T follicular helper cell (primary cell): ENCODE results near the gene EXOC4.
"Not testable (repeated sequence)": the region's sequence is repeated elsewhere in the genome, so short reads cannot be mapped to it uniquely, and the experiment has no call there.

Experiments used
- DNase-seq: peaks from one replicate; pipeline ENCODE4 v3.0.0-alpha.2; 2020; ENCODE audit warnings: low read depth

Gene EXOC4

DNA sequence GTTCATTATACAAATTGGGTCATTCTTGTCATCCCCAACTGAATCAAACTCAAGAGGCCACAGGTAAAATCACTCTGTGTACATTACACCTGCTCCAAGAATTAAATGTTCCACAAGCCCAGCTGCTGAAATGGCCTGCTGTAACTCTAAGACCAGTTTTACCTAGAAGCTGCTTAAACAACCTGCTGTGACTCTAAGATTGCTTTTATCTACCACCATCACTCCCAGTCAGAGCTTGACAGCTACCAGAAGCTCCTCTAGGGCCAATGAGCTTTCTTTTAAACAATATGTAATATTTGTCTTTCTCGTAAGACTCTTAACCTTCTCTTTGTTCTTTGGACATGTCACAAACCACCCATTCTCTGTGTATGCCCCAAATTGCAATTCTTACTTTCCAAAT, 732.4 kb downstream of the EXOC4 start:
- no peak for DNase-seq

DNA sequence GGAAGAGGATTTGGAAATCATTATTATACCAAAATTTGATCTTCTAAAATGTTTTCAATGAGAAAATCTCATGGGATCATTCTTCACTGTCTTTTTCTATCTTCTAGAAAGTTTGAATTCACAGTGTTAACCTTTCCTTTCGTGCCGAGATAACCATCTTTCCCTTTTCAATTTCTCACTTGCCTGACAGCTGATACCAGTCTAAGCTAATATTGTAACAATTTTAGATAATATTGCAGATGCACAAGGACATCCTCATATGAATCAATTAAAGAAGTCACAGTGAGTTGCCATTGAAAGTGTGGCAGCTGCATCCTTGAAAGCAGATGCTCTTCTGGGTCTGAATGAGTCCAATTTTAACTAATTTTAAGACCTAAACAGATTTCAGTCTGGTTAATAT, 734.7 kb downstream of the EXOC4 start:
- DNase-seq: no peak

DNA sequence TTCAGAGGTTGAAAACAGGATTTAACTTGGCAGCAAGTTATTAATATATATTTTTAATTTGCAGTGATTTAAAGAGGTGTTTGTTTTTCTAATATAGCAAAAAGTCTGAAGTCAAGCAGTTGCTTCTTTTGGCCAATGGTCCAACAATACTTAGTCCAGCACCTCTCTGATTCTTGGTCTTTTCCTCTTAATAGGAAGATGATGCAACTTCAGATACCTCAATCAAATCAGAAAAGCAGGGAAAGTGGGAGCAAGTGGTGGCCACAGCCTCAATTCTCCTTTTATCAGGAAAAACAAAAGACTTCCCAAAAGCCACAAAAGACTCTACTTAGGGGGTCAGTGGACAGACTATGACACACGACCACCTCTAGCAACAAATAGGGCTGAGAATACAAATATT, 740.7 kb downstream of the EXOC4 start:
- no peak for DNase-seq

DNA sequence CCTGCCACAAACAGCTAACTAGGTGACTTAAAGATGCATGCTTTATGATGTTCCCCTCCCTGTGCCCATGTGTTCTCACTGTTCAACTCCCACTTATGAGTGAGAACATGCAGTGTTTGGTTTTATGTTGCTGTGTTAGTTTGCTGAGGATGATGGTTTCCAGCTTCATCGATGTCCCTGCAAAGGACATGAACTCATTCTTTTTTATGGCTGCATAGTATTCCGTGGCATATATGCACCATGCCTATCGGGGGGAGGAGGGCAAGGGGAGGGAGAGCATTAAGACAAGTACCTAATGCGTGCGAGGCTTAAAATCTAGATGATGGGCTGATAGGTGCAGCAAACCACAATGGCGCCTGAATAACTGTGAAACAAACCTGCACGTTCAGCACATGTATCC, 741.2 kb downstream of the EXOC4 start:
- DNase-seq: not testable (repeated sequence)

DNA sequence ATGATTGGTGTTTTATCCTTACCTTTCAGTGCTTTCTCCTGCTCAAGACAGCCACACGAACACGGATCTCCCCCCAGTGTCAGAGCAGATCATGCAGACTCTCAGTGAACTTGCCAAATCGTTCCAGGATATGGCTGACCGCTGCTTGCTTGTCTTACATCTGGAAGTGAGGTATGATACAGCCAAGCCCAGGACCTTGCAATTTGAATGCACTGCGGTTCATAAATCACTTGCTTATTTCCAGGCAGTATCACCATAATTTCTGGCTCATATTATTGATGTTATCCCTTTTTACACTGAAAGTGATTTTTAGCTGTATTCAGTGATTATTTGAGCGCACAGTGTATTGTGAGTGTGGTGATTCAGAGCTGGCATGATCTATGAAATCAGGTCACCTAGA, 744.6 kb downstream of the EXOC4 start:
- no peak for DNase-seq

DNA sequence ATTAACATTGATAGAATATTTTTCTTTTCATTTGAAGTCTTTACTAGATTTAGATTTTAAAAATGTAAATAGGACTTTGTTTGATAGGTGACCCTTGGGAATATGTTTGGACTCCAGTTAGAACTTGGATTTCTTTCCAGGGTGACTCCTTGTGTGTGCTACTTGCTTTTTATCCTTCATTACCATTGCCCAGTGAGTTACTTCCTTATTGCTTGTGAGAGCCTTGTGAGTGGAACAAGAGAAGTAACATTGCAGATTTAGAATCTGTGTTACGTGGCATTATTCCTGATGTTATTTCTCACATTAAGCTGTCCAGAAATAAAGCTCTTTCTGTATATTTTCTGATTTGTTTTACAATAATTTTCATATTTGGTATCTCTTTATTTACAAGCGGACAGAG, 746.3 kb downstream of the EXOC4 start:
- DNase-seq: no peak

DNA sequence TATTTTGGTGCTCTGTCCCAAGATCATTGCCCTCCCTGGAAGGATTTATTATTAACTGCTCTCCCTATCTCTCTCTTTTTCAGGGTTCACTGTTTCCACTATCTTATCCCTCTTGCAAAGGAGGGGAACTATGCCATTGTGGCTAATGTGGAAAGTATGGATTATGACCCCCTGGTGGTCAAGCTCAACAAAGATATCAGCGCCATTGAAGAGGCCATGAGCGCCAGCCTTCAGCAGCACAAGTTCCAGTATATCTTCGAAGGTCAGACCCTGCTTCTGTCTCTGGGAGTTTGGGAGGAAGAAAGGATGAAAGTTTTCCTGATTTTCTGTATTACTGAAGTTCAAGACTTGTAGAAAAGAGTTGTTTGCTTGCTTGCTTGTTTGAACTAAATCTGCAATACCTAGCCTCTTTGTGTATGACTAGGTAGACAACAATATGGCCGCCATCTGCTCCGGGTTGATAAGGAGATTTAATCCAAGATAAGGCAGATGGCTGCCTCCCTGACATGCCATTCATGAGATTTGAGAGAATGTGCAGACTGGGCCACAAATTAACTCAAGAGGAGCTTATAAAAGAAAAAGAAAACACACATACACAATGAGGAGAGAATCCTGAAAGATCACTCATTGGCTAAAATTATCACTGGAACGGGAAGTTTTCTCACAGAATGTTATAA, 752.1 kb downstream of the EXOC4 start:
- no peak for DNase-seq

DNA sequence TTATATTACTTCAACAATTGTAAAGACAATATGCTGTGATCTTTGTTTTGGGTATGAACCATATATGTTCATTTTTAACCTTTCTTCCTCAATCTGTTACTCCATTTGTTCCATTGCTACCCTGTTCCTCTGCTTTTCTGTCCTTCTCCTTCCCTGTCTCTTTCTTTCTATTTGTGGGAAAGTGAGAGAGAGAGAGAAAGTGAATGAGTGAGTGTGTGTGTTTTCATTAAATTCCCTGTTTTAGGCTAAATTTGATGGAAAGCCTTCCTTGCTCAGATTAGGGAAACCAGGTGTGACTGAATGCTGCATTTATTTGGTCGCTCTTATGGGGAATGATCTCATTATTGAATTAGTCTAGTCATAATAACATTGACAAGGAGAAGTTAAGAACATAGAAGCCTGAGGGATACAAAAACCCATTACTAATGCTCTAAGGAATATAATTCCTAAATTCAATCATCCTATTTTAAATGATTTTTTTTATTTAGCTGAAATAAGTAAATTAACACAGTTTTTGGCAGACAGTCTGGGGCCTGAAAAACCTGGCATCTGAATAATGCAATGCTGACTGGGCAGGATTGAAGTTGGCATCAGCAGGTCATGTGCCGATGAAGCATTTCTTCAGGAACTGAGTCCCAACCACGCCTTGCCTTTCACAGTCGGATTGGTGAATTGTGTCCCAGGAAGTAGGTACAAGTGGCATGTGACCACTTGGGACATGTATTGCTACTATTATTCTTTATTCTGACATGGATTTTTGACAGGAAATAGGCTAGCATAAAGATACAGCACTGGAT, 756.6 kb downstream of the EXOC4 start:
- DNase-seq: no peak

DNA sequence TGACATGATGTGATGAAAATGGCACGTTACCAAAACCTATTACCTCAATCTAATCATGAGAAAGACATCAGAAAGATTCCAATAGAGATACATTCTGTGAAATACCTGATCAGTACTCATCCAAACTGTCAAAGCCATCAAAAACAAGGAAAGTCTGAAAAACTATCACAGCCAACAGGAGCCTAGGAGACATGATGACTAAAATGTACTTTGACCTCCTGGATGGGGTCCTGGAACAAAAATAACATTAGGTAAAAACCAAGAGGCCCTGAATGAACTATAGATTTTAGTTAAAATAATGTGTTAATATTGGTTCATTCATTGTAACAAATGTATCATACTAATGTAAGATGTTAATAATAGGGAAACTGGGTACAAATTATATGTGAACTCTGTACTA, 760.4 kb downstream of the EXOC4 start:
- no peak for DNase-seq

DNA sequence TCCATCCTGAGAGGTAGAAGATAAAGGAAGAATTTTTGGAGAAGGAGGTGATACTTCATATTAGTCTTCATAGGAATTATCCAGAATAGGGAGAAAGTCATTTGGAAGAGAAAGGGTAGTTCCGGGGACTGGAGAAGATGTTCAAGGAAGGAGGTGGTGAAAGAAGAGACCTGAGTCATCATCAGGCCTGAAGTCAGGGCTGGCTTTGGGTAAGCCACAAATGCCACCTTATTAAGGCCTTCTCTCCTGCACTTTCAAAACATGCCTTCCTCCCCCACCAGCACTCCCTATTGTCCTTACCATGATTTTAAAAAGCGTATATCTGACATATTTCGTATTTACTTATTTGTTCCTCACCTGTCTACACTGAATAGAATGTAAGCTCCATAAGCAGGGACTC, 762.1 kb downstream of the EXOC4 start:
- DNase-seq: no peak

DNA sequence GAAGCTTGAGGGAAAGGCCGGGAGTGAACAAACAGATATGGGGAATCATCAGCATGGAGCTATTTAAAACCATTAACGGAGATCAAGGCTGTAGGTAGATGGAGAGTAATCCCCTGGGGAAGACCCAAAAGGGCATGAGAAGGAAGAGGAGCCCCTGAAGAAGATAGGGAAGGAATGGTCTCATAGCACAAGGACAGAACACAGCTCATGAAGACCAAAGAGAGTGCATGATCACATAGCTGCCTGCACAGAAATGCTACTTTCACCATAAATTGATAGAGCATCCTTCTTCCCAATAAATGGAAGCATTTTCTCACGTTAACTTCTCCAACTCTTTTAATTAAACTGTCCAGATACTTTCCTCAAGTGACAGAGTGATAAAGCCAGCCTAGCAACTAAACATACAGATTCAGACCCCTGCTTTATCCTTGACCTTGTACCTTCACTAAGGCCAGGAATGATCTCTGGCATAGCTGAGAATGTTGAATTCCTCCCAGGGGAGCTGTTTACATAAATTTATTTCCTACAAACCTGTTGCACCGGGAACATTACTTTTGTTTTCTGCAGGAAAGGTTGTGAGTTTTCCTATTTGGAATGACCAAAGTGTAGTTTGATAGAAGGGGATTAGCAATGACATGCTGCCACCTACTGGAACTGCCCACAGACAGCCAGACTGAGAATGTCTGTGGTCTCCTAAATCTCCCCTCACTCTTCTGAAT, 763.5 kb downstream of the EXOC4 start:
- DNase-seq: no peak

DNA sequence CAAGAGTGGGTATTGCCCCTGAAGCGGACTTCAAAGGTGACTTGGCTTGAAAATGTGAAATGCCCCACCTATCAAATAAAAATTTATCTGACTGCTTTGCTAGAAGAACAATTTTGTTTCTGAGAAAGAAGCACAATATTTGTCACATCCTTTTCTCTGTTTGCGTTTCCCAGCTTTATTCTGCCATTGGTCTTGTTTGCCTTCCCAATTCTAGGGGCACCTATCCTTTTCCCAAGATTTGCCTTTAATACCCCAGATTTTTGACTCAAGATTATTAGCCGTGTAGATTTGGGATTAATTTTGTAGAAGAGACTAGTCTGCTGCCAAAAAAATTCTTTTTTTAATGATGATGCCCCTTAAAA, 764.0 kb downstream of the EXOC4 start:
- DNase-seq: no peak

DNA sequence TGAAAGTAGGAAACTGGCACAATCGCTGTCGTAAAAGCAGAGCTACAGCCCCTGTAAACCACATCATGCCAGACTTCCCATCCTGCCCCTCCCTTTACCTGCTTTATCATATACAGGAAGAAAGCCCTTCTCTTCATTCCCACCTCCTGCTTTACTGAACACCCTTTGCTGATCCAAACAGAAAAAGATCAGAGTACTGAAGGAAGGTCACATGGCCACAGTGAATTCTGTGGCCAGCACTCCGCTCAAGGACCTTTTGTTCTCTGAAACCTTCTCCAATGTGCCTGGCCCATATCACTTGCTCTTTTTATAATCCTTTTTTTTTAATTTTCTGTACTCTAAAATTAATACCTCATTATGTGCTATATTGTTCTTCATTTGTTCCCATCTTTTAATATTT, 765.4 kb downstream of the EXOC4 start:
- DNase-seq: no peak

DNA sequence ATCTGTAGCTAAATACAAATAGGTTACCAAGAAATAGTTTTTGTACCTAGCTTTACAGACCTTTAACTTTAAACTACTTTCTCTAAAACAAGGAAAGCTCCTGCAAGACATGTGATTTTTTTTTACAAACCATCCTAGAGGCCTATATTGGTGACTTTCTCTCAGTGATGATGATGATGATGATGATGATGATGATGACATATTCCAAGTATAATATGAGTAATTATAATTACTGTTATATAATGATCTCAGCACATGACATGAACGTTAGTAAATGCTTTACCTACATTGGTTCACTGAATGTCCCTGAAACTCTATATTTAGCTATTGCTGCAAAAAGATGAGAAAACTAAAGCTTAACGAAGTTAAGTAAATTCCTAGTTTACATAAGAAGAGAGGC, 766.4 kb downstream of the EXOC4 start:
- DNase-seq: no peak

DNA sequence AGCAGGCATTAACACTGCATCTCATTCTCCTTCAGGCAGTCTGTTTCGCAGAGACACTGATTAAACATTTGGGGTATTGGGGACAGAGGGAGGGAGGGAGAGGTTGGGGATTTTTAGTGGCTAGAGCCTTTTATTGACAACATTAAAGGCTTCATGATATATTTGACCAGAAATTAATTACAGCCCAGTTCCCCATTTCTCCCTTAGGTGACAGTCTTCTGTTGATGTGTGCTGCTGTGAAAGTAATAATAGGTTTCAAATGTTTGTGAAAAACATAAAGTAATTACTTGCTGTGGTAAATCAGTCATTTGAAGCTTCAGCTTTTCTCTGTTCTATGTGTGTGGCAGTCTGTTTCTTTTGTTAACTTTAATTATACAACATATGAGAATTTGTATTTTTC, 769.0 kb downstream of the EXOC4 start:
- DNase-seq: no peak

DNA sequence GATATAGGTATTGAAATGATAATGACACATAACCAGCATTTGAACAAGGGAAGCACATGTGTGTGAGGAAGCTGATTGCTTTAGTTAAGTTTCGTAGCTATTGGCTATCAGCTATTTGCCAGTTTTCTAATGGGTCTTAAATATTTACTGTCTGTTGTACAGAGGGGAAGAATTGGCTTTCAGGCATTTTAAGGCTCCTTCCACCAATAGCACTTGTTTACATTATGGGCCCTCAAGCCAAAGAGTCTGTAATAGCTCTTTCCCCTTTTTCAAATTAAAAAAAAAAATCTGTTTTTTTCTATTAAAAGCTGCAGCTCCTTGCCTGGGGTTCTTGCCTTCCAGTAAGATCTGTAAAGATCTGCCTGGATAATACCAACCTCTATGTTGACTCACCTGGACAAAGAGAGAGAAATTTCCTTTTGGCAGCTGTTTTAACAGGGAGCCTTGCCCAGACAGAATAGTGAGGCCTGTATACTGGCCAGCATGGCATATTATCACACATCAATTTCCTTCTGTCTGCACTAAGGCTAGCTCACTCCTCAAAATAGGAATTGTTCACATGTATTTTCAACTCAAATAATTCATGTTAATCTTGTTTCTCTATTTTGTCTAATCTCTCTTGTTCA, 769.5 kb downstream of the EXOC4 start:
- no peak for DNase-seq

DNA sequence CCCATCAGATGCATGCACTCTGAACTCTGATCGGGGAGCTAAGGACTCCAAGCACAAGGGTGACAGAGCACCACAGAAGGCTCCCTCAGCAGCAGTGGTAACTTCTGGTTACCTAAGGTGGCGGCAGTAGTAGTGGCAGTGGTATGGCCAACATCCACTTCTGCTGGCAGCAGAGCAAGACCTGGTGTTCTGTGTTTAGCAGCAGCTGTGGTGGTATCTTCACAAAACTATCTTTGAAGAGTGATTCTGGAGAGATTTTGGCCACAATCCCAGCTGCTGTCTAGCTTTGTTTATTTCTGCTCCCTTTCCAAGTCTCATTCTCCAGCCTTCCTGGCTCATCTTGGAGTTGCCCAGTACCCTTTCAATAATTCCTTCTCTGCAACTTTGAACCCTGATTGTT, 771.9 kb downstream of the EXOC4 start:
- DNase-seq: no peak

DNA sequence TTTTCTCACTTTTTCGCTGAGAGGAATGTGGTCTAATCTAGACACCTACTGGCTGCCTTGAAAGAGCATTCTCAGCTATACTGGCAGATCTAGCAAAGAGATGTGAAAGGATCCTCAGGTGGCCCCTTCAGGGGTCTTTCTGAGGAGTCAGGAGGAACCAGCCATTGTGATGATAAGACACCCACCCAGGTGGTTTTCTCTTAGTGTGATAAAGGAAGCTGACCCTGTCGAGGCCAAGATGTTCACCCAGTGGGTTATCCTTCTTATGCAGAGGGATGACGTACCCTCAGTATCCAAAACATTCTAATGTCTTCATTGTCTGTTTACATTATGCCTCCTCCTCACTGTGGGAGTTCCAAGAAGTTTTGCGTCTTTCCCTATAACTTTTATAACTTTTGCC, 776.0 kb downstream of the EXOC4 start:
- no peak for DNase-seq

DNA sequence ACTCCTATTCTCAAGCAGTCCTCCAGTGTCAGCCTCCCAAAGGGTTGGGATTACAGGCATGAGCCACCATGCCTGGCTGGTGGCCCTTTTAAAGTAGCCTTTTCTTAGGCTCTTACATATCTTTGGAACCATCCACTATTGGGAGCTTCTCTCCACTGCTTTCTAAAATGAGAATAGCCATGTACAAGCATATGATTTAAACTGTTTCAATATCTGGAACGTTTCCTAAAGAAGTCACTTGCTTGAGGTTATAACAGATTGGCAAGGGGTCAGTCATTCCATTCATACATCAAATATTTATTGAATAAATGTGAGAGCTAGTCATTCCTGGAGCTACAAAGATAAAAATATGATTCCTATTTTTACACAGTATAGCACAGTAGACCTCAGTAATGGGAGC, 776.9 kb downstream of the EXOC4 start:
- DNase-seq: no peak

DNA sequence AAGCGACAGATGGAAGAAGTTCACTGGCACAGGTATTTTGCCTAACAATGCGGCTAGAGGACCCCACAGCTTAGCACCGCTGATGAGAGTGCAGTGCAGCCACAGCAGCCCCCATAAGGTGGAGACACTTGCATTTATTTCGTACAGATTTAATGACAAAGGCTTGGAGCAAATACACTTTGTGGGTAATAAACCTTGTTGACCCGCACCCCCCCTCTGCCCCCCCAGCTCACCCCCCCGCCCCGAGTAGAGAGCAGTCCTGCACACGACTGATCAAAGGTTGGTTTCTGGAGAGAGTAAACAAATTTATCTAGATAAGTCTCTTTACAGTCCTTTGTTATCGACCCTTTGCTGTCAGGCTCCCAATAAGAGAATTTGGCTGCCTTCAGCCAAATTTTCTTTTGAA, 777.6 kb downstream of the EXOC4 start:
- DNase-seq: no peak

DNA sequence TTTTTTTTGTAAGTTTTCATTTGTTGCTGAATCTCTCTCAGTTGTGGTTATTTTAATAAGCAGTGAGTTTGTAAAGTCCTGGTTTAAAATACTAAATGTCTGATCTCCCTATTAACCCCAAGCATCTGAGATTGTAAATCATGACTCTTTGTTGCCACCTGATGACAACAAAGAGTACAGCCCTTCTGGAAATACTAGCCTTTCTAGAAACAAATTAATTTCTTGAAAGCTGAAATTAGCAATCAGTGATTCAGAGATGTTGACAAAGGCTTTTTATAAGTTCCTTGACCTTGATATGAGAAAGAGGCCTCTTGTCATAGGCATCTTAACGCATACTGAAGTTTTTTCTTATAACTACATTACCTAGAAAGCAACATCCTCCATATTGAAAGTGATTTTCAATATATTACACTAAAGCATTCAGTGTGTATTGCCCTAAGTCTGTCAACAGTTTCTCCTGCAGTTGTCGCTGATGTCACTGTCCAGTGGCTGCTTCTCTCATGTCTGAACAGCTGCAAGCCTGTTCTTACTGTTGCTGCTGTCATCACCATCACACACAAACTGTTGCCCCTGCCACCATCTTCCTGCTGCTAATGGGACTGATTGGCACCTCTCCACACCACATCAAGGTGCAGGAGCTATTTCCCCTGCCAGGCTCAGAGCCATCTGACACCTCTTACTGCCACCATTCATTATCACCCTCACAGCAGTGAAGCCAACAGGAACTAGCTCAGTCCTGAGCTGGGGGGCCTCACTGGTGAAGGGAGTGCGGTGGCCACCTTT, 779.1 kb downstream of the EXOC4 start:
- DNase-seq: no peak

DNA sequence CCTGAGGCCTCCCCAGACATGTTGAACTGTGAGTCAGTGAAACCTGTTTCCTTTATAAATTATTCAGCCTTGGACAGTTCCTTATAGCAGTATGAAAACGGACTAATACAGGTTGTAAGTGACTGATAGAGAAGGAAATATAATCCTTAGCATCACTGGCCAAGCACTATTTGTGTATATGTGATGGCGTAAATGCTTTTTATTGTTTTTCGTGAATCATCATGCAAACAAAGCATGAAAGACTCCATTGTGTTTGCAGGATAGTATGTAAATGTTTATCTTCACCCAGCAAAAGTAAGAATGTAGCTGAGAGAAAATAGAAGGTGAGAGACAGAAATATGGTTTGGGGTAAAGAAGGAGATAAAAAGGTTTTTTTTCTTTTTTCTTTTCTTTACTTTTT, 781.8 kb downstream of the EXOC4 start:
- no peak for DNase-seq
